Epithelial cell of esophagus (primary cell): ENCODE results near the gene ZNF804A.
A peak's percentile ranks its signal among the peaks of the same experiment; 100 is the strongest.

ENCODE experiments used
- DNase-seq: peaks from one replicate; pipeline ENCODE4 v3.0.0; 2010; ENCODE audit warnings: low read depth
- H3K4me3 ChIP-seq: 2 replicates; pipeline ENCODE4 v1.5.1; 2011; ENCODE audit warnings: mild to moderate bottlenecking, low read length, control low read depth
- CTCF ChIP-seq: IDR thresholded peaks from 2 replicates; pipeline ENCODE4 v1.5.1; 2011; ENCODE audit warnings: low read depth, mild to moderate bottlenecking, low read length, control low read depth, inconsistent platforms; ENCODE audit not compliant: insufficient read depth; ENCODE audit errors: missing control alignments

The ZNF804A gene

GRCh38 chr2:184579226-184579625, 19.1 kb upstream of the ZNF804A start:
- TF ChIP-seq CTCF, result no peak
- no peak for DNase-seq
- H3K4me3 ChIP-seq, result no peak overlapping the region

GRCh38 chr2:184581391-184581790, 16.9 kb upstream of the ZNF804A start:
- no peak overlapping the region for H3K4me3 ChIP-seq
- DNase-seq, result no peak
- TF ChIP-seq CTCF, result no peak

DNA sequence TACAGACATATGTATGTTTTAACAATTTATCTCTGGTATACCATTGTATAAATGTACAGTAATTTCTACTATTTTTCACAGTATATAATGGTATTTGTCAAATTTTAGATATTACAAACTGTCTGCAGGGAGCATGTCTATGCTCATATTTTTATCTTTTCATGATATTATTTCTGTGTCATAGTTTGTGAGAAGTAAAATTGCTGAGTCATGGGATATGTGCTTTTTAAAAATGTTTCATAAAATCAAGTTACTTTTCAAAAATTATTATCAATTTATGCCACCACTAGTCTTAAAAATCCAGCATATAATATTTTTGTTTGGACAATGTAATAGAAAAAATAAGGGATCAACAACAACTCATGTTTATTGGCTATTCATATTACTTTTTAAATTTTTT, 9.1 kb upstream of the ZNF804A start:
- no peak for TF ChIP-seq CTCF
- H3K4me3 ChIP-seq, result no peak overlapping the region
- DNase-seq, result no peak

DNA sequence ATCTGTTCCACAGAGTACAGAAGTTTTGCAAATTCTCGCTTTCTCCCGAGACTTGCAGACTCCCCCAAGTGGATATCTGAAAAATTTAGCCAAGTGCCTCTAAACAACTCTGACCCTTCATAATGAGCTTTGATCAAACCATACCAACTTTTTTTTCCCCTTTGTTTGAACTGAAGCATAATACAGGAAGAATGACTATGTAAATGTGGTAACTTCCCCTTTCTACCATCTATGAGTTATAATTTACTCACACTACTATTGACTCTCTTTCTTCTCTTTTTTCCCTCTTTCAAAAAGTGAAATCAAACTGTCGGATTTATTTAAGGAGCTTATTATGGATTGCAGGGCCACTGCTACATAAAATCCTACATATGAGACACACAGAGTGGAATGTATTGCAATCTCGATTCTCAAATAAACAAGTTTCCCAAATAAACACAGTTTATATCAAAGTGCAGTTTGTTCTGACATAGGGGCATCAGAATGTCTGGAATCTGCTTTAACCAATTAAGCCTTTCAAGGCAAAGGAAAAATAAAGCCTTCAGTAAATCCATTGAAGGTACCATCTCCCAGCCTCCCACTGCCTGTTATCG, 1.4 kb upstream of the ZNF804A start:
- DNase-seq, result peak; percentile 48
- TF ChIP-seq CTCF, result no peak
- H3K4me3 ChIP-seq, result no peak overlapping the region

DNA sequence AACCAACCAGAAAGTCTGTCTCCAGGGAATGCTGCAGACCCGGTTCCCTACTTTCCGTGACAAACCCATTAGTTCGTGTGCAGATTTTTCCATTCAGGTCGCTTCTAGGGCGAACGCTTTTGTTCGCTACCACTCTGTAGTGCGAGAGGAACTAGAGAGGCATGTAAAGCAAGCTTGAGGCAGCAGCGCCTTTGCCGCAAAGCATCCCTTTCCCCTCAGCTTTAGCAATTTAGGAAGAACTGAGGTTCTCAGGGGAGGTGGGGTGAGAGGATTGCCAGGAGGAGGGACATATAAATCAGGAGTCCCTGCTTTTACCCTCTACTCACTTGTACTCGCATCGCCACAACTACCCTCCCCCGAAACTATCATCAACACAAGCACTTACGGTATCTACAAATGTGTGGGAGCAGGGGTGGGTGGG, 748 bp upstream of the ZNF804A start:
- no peak for TF ChIP-seq CTCF
- DNase-seq, result peak; percentile 19
- H3K4me3 ChIP-seq, result peak overlapping the region; percentile 40

DNA sequence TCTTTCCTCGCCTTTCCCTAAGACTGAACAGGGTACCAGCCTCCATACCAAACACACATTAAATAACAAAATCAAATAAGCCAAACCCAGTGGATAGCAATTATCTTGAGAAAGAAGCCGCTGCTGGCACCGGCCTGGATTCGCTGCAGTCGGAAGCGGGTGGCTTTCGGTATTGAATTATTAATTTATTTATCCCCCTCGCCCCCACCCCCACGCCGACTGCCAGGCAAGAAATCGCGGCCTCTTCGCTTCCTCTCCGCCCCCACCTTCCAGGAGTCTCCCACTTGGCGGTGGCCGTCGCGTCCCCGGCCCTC, 370 bp upstream of the ZNF804A start:
- peak overlapping the region; percentile 40 for H3K4me3 ChIP-seq
- no peak for TF ChIP-seq CTCF
- no peak for DNase-seq

DNA sequence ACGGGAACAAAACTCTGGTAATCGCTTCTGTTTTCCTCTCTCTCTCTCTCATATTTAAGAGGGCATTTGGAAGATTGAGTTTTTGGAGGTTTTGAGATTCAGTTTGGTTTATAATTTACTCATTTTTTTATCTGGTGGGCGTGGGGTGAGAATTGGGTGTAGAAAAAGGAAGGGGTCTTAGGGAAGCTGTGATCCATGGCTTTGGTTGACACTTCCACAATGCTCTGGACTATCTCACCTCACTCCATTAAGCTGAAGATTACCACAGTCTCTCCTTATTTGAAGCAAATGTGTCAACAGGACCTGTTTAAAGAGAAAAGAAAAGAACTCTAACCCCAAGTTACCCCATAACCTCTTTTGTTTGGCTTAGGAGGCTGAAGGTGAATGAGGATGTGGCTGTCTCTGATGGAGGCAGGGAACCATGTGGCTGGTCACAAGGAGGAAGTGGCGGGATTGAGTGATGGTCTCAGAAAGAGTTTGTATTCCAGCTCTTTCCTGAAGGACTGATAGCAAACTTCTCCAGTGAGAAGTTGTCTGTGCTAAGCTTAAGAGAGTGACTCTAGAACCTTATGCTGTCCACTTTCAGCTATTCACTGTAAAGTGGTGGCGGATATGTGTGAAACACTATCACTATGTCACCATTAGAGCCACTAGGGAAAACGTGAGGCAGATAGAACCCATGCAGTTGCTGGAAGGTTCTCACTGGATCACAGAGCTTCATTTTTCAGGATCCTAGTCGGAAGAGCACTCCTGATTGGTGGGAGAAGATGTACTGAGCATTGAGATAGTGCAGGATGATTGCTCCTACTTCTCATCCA, 934 bp downstream of the ZNF804A start:
- no peak for DNase-seq
- no peak for TF ChIP-seq CTCF
- H3K4me3 ChIP-seq, result peak overlapping the region; percentile 40
